Right ventricle myocardium inferior (tissue), 1 donor: ENCODE results near the gene CNKSR3. TPM values are rescaled to one million over a fixed set of nuclear protein-coding genes. Genes with fewer than 3 reads are reported as not detected.

Source experiments
- ATAC-seq: fragments of 200-7000 bp; cut with Tn5 transposase; one replicate; pipeline ENCODE4 v1.9.1; 2020; ENCODE audit warnings: mild to moderate bottlenecking, moderate library complexity
- DNase-seq: peaks from one replicate; pipeline ENCODE4 v3.0.0; 2021; ENCODE audit errors: missing footprints
- intact Hi-C: fragments of 100-400 bp; cut with DNase I; formaldehyde crosslinking; loops from one replicate; pipeline ENCODE4 v1.11.0; 2022
- total RNA-seq: library from RNA; stranded (reverse); fragmentation: NEBNext Ultra II Directional; extraction: Animal tissue kit (Norgen Biotek cat#: 25700); gene quantifications from one replicate; pipeline ENCODE4 v1.2.1, GENCODE V29; 2021
- donor health status: DM: no; HTN: yes; CAD: no; lungs with severe emphysema.

CNKSR3 gene
- total RNA-seq, 1 donor from 2014 or later: 20.0 TPM

DNA sequence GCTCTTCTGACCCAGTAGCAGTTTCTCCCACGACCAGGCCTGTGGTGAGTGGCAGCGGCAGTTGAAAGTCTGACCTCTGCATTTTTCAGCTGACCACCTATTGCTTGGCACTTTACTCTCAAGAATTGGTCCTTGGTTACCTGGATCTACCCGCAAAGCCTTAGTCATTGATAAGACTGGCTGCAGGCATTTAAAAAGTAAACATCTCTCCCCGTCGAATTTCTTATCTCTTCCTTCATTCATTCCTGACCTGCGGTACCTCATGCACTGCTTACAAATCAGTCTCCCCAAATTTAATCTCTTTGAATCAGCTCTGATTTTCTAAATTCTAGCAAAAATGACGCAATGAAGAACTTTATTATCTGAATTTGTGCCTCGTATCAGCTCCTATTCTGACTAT is 127.7 kb downstream of the CNKSR3 start:
- ATAC-seq (no peak), DNase-seq (no peak)
- intact Hi-C loops: no loop called here

DNA sequence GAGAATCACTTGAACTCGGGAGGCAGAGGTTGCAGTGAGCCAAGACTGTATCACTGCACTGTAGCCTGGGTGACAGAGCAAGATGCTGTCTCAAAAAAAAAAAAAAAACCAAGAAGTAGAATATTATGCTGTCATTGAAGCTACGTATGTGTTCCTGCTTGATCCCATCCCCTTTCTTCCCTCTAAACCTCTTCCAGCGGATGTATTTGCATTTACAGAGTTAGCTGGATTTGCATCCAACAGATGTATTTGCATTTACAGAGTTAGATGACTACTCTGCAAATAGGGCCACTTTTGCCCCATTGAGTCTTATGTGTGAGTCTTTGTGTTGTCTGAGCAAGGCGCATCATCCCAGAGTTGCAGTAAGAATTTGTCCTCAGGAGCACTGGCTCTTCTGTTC is 128.9 kb downstream of the CNKSR3 start:
- ATAC-seq: no peak
- DNase-seq: no peak
- intact Hi-C loops: no loop called here

DNA sequence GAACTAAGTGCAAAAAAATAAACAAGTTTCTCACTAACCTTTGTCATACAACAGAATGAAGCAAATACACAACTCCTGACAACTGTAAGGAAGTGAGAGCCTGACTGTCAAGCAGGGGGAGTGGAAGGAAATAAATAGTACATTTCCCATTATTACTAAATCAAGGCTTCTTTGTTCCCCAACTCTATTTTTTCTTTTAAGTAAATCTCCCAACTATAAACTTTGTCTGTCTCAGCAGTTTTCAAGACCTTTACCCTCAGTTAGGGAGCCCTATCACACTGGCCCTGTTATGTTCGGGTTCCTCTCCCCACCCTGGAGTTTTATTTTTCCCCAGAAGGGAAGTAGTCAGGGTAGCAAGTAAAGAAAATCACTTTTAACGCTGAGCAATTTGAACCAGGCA is 129.7 kb downstream of the CNKSR3 start:
- ATAC-seq: peak; percentile 46

DNA sequence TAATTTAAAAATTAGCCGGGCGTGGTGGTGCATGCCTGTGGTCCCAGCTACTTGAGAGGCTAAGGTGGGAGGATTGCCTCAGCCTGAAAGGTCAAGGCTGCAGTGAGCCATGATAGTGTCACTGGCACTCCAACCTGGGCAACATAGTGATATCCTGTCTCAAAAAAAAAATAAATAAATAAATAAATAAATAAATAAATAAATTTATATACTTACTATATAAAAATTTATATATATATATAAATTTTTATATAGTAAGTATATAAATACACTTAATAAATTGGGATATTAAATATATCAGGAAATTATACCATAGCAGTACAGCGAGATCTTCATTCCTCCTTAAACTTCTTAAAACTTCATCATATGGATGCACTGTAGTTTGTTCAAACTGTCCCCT is 130.9 kb downstream of the CNKSR3 start:
- ATAC-seq (no peak), DNase-seq (no peak)
- intact Hi-C loops: no loop called here

More for the DNA sequence above, 129.7 kb downstream of the CNKSR3 start:
- intact Hi-C loops: no loop called here
- DNase-seq: no peak

DNA sequence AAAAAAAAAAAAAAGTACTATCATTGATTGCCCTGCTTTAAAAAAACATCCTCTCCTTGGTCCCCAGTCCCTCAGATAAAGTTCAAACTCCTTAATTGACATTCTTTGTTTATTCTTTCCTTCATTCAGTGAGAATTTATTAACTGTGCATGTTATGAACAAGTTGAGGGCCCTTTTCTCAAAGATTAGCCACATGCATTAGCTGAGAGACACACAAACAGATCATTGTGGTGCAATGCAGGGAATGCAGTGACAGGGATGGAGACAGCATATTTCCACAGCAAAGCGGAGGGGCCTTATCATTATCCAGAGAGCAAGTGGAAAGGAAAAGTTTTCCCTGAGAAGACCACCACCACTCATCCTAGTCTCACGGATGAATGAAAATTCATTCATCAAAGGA is 132.0 kb downstream of the CNKSR3 start:
- intact Hi-C loops: no loop called here
- ATAC-seq: no peak
- DNase-seq: no peak

DNA sequence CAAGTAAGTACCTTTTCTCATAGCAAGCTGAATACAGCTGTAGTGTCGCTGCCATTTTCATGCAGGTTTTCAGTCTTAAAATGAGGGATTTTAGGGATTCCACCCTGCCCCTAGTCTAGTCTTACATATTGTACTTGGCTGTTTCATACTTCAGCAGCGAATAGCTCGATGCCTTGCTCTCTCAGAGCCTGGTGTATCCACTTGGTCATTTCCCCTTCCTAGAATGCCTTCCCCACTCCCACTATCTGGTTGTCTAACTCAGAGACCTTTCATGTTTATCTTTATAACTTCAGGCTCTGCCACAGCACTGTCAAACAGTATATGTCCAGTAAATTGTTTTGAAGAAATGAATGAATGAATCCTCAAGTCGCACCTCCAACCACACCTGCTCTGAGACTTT is 132.8 kb downstream of the CNKSR3 start:
- intact Hi-C loops: no loop called here
- ATAC-seq (no peak), DNase-seq (no peak)

DNA sequence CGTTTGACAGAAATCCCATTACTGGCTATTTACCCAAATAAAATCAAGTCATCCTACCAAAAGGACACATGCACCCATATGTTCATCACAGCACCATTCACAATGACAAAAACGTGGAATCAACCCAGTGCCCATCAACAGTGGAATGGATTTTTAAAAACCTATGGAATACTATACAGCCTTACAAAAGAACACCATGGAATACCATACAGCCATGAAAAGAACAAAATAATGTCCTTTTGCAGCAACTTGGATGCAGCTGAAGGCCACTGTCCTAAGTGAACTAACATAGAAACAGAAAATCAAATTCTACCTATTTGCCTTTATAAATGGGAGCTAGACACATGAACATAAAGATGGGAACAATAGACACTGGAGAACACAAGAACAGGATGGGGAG is 136.5 kb downstream of the CNKSR3 start:
- no peak for ATAC-seq
- intact Hi-C loops: no loop called here
- no peak for DNase-seq

DNA sequence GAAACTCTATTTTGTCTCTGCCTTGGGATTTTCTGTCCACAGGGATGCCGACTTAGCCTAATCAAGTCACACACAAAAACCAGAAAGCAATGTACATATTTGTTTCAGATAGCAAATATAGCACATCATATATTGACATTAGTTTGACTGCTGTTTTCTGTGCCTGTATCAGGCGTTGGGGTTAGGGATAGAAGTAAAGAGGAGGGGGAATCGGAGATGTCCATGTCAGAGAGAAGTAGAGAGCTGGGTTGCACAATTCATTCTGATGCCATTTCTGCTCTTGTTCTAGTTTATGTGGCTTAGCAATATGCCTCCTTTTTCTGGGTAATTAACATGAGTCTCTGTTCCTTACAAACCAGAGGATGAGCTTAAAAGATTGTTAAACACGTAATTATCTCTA is 139.2 kb downstream of the CNKSR3 start:
- no peak for DNase-seq
- intact Hi-C loops: no loop called here
- no peak for ATAC-seq

DNA sequence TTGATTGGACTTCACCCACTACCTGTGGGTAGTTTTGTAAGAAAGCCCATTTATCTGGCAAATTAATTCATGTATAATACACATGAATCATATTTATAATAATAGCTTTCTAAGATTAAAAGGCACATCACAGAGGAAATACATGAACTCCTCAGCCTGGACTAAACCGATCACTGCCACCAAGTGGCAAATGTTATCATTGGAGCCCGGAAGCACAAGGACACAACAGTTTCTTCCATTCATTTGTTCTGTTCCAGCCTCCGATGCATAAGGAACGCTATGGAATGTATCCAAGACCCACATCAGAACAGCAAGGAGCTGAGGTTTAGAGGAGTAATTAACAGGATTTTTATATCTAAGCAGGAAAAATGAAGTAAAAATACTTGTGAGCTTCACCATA is 139.9 kb downstream of the CNKSR3 start:
- intact Hi-C loops: no loop called here
- no peak for ATAC-seq
- no peak for DNase-seq

DNA sequence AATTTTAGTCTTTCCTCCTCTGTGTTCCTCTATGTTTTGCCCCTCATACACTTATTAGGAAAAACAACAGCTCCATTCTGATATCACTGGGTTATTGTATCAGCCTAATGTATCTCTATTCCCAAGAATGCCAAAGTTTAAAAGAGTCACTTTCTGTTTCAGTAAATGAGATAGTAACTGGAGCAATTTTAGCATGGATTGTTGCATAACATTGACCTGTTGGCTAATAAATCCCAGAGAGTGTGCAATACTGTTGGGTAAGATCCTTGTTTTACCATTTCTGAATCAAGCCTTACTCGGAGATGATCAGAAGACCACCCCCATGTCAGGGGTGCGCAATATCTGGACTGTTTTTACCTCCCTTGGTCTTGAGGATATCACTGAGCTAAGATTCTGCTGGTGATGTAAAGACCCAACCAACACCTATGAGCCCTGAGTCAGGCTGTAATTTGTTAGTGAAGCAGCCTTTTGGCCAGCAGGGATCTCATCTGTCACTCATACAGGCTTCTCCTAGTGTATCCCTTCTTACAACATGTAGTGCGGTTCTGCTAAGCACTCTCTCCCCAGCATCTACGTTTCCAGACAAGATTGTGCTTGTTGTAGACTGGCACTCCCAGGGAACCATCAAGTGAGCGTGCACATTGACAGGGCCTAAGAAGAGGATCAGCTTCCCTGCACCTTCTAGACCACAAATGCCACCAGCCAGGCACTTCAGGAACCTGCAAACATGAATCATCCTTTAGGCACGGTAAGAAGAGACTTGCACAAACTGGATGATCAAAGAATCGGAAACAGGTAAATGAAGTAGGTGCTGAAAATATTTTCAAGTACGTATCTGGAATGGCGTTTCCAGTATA is 142.4 kb downstream of the CNKSR3 start:
- intact Hi-C loops: loop anchor here (2.0 kb wide), 1 partner anchor 211 kb away; no protein-coding TSS in a partner anchor
- DNase-seq (no peak), ATAC-seq (no peak)

DNA sequence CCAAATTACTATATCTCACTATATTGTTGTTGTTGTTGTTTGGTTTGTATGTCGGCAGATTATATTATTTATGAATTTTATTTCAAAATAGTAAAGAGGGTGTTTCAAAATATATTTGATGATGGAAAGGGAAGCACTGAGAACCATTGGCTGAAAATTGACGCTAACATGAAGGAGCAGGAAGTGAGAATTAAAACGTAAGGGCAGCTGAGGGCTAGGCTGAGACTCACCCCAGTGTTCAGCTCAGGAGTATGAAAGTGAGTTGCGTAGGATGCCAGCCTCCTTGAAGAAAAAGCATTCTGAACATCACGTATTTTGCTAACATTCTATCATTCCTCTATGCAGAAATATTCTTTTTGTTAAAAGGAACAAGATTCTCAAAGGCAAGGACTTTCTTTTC is 143.1 kb downstream of the CNKSR3 start:
- DNase-seq: no peak
- no peak for ATAC-seq
- intact Hi-C loops: no loop called here

DNA sequence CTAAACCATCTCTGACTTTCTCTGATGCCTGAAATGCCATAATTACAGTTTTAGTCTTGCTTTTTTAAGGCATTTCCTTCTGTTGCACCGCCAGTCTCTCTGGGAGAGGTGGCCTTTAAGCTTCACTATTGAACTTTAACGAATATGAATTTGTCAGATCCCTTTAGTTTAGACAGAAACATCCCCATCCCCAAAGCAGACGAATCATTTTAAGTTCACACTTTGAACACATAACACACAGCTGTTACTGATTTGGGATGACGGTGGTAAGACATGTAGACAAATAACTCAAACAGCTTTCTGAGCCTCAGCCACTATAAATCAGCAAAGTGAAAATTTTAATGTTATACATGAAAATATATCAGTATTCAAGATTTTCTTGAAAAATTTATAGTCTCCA is 146.7 kb downstream of the CNKSR3 start:
- ATAC-seq: no peak
- intact Hi-C loops: no loop called here
- DNase-seq: no peak

DNA sequence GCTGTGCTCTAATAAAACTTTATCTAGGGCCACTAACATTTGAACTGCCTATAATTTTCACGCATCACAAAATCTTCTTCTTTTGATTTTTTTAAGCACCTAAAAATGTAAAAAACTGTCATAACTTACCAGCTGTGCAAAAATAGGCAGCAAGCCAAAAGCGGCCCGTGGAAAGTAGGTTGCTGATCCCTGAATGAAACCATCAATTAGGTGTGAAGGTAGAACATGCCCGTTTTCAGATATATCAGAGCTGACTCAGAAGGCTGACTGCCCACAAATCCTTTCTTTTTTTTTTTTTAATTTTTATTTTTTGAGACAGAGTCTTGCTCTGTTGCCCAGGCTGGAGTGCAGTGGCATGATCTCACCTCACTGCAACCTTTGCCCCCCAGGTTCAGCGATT is 149.0 kb downstream of the CNKSR3 start:
- ATAC-seq (no peak), DNase-seq (no peak)
- intact Hi-C loops: no loop called here

DNA sequence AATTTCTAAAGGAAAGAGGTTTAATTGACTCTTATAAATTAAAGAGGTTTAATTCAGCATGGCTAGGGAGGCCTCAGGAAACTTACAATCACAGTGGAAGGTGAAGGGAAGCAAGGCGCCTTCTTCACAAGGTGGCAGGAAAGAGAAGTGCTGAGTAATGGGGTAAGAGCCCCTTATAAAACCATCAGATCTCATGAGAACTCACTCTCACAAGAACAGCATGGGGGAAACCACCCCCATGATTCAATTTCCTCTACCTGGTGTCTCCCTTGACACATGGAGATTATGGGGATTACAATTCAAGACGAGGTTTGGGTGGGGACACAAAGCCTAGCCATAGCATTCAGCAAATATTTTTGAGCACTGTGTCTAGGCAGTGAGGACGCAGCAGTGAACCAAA is 150.0 kb downstream of the CNKSR3 start:
- intact Hi-C loops: no loop called here
- no peak for DNase-seq
- no peak for ATAC-seq

DNA sequence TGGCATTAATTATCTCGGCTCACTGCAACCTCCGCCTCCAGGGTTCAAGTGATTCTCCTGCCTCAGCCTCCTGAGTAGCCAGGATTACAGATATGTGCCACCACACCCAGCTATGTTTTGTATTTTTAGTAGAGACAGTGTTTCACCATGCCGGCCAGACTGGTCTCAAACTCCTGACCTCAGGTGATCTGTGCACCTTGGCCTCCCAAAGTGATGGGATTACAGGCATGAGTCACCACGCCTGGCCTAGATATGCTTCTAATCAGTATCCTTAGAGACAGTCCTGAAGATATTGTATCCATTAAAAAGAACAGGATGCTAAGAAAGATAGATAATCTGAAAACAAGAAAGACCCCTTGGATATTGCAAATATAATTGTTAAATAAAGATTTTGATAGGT is 150.8 kb downstream of the CNKSR3 start:
- DNase-seq (no peak), ATAC-seq (no peak)
- intact Hi-C loops: no loop called here

DNA sequence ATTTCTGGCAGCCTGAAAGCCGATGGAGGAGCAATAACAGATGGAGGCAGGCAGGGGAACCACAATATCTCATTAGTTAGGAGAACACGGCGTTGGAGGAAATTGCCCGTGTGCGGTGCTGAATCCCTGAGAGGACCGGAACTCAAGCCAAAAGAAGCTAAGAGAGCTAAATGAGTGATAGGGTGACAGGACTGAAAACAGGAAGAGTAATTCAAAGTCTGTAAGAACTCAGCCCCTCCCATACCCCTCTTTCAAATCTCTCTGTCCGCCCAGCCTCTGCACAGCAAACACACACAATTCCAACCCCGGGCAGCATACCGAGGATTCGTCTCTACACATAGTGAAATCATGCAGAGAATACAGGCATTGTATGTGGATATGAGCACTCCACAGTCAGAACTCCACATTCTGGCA is 151.3 kb downstream of the CNKSR3 start:
- DNase-seq (no peak), ATAC-seq (no peak)
- intact Hi-C loops: no loop called here

DNA sequence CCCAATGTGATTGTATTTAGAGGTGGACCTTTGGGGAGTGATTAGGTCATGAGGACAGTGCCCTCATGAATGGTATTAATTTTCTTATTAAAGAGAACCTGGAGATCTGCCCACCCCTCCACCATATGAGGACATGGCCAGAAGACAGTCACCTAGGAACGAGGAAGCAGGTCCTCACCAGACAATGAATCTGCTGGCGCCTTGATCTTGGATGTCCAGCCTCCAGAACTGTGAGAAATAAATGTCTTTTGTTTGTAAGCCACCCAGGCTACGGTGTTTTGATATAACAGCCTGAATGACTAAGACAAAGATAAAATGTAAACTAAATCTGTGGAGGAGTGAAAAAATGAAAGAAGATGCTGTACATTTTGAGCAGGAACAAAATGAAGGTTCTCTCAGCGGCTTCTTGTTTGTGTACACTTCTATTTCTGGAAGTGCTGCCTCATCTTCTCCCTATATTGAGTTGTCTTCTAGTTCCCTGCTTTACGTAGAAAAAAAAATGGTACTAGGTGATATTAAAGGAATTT is 152.4 kb downstream of the CNKSR3 start:
- intact Hi-C loops: no loop called here
- ATAC-seq: no peak
- DNase-seq: no peak

DNA sequence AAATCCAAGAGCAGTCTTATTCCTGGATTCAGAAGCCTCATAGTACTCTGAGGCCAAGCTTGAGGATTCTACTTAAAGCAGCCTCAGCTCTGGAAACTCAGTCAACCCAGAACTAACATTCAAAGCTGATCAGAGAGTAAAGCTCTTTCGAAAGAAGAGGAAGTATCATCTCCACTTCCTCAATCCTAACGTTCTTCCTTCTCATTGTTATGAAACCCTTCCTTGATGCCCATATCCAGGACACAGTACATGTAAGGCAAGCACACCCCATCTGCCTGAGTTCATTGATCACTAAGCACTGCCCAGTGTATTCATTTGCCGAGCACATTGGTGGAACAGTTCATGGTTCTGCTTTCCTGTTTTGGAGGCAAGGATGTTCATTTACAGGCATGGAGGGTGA is 153.8 kb downstream of the CNKSR3 start, which contains the start of gene IPCEF1:
IPCEF1 (minus strand) TSS at position 114 of the 400 bp plus-strand sequence. CDS start 90,856 bp downstream, outside the sequence.
- intact Hi-C loops: no loop called here
- no peak for DNase-seq

DNA sequence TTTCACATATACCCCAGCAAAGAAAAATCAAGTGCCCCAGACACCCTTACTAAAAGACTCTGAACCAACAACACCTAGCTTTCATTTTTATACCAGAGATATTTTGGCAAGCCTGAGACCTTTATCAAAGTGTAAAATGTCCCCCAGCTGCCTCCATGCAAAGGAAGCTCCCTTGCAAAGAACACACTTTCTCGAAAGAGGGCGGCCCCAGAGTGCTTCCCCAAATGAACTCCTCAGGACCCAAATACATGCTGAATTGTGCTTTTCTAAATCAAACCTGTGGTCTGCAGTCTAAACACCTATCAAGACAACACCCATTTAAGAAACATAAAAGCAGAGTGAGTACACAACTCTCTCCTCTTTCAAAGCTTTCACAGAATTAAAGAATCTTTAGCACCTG is 154.4 kb downstream of the CNKSR3 start:
- intact Hi-C loops: no loop called here
- DNase-seq: no peak
- peak; percentile 52 for ATAC-seq

More for the DNA sequence above, 153.8 kb downstream of the CNKSR3 start, which contains the start of gene IPCEF1:
- ATAC-seq: peak; percentile 48

DNA sequence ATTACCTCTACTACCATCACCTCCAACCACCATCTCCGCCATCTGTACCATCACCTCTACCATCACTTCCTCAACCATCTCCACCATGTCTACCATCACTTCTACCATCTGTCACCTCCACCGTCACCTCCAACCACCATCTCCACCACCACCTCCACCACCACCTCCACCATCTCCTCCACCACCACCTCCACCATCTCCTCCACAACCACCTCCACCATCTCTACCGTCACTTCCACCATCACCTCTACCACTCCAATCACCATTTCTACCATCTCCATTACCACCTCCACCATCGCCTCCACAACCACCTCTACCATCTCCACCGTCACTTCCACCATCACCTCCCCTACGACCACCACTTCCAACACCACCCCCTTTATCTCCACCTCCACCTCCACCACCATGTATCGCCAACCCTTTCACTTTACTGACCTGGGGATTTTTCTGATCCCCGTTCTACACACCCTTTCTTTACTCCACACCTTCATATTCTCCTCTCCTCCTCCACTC is 156.2 kb downstream of the CNKSR3 start:
- intact Hi-C loops: no loop called here
- ATAC-seq (no peak), DNase-seq (no peak)
